Activated CD4-positive, CD25-positive, alpha-beta regulatory T cell treated with anti-CD3 and anti-CD28 coated beads, Interleukin-2, amount 50 U/mL, for 24 hours (primary cell): Measurements from ENCODE around the gene TAF11L11.
"Not testable (repeated sequence)": the region's sequence is repeated elsewhere in the genome, so short reads cannot be mapped to it uniquely, and the experiment has no call there.

Experiments used
- ATAC-seq, 2 donors: fragments of 150-1000 bp; cut with Tn5 transposase; one replicate each; pipeline ENCODE4 v1.10.0; 2021; ENCODE audit warnings: mild to moderate bottlenecking in 1 of 2, moderate library complexity in 1 of 2

The TAF11L11 gene

GRCh38 chr5:17603880-17604279, at the start of gene TAF11L11:
TAF11L11 (plus strand) TSS chr5:17604183.
- not testable (repeated sequence) for ATAC-seq

GRCh38 chr5:17585658-17586057, 18.3 kb upstream of the TAF11L11 start, which contains the start of gene TAF11L7:
TAF11L7 (minus strand) TSS chr5:17585758.
- ATAC-seq, result not testable (repeated sequence)

- not testable (repeated sequence) for ATAC-seq
Measured at GRCh38 chr5:17590860-17591259, 13.1 kb upstream of the TAF11L11 start, which contains the start of gene TAF11L8. TAF11L8 (minus strand) TSS chr5:17590960.

GRCh38 chr5:17594255-17594654, 9.7 kb upstream of the TAF11L11 start, which contains the start of gene TAF11L9:
TAF11L9 (minus strand) TSS chr5:17594394.
- ATAC-seq, result not testable (repeated sequence)

- not testable (repeated sequence) for ATAC-seq
Measured at GRCh38 chr5:17597728-17598127, 6.3 kb upstream of the TAF11L11 start, which contains the start of gene TAF11L10. TAF11L10 (minus strand) TSS chr5:17597828.

DNA sequence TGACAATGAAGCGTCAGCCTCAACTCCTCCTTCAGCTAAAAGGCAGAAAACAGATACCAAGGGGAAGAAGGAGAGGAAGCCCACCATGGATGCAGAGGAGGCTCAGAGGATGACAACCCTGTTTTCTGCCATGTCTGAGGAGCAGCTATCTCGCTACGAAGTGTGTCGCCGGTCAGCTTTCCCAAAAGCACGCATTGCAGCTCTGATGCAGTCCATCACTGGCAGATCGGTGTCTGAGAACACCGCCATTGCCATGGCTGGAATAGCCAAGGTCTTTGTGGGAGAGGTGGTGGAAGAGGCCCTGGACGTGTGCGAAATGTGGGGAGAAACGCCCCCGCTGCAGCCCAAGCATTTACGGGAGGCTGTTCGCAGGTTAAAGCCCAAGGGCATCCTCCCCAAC, 968 bp downstream of the TAF11L11 start:
- ATAC-seq, result no peak

GRCh38 chr5:17607461-17607860, 3.5 kb downstream of the TAF11L11 start:
- not testable (repeated sequence) for ATAC-seq

GRCh38 chr5:17610092-17610491, 6.1 kb downstream of the TAF11L11 start, which contains the start of gene TAF11L12:
TAF11L12 (plus strand) TSS chr5:17610392.
- ATAC-seq, result not testable (repeated sequence)

GRCh38 chr5:17614872-17615605, 11.1 kb downstream of the TAF11L11 start:
- ATAC-seq, result no peak

- no peak for ATAC-seq
Measured at GRCh38 chr5:17619354-17619753, 15.4 kb downstream of the TAF11L11 start.

DNA sequence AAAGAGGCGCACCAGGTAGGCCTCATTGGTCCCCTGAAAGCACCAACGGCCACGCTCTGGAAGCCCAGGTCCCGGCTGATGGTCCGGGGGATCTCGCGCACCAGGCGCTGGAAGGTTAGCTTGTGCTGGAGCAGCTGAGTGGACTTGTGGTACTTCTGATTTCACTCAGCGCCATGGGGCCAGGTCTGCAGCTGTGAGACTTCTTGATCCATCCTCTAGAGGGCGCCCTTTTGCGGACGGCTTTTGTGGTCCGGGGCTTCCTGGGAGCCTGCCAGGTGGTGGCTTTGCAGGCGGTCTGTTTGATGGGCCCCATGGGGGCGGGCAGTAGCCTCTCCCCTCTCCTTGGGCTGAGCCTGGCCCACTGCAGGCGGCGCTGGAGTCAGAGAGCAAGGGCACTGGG, 16.6 kb downstream of the TAF11L11 start:
- ATAC-seq, result no peak

GRCh38 chr5:17625686-17626085, 21.7 kb downstream of the TAF11L11 start:
- no peak for ATAC-seq

DNA sequence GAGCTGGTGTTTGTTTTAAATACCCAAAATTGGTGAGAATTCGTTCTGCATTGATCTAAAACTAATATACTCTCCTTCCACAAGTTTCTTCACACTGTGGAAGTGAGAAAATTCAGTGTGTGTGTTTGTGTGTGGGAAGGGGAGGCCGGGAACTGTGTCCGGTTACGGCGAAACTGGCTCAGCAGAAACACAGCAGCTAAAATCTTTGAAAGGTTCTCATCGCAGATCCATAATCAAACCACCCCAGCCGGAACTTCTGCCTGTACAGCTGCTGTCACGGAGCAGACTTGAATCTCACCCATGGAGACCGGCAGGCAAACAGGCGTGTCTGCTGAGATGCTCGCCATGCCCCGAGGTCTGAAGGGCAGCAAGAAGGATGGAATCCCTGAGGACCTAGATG, 27.8 kb downstream of the TAF11L11 start, which contains the start of gene TAF11L13:
TSS of gene TAF11L13 (plus strand) at position 301 of the 400 bp plus-strand sequence.
- ATAC-seq, result not testable (repeated sequence)

GRCh38 chr5:17634160-17634559, 30.2 kb downstream of the TAF11L11 start, which contains the start of gene TAF11L14:
TAF11L14 (plus strand) TSS chr5:17634460.
- no peak for ATAC-seq

GRCh38 chr5:17649232-17649631, 45.2 kb downstream of the TAF11L11 start:
- not testable (repeated sequence) for ATAC-seq

DNA sequence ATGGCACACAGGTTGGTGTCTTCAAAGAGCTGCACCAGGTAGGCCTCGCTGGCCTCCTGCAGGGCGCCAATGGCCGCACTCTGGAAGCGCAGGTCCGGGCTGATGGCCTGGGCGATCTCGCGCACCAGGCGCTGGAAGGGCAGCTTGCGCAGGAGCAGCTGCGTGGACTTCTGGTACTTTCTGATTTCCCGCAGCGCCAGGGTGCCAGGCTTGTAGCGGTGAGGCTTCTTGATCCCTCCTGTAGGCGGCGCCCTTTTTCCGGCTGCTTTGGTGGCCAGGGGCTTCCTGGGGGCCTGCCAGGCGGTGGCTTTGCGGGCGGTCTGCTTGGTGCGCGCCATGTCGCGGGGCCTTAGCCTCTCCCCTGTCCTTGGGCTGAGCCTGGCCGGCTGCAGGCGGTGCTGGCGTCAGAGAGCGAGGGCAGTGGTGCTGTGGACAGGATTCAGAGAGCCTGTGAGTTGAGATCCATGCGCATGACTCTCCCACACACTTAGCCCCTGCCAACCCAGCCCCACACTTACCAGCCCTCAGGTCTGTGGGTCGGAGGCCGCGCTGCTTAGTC, 51.3 kb downstream of the TAF11L11 start:
- ATAC-seq, result not testable (repeated sequence)
